GM18861 (cell line): ENCODE results near the gene DNAJB9.

Experiments used
- ATAC-seq: cut with Tn5 transposase; IDR thresholded peaks from one replicate; pipeline ENCODE4 v1.9.1; 2021; ENCODE audit not compliant: unreplicated experiment

DNAJB9 gene

DNA sequence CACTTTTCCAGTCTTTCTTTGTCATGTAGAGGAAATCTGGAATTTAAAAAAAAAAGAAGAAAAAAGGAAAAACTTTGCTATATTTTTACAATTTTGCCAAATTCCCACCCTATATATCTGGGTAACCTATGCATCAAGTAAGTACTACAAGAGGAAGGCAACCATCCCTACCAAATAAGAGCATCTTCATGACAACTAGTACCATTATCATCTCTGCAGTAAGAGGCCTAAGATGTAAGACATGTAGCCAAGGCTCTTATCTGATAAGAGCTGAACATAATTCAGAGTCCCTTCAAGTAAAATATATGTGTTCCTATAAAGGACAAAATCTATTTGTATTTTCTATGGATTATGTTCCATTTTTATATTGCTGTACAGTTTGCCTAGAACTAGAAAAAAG is 3.7 kb upstream of the DNAJB9 start:
- no peak for ATAC-seq

GRCh38 chr7:108568801-108569380 is 783 bp upstream of the DNAJB9 start:
- no peak for ATAC-seq

- peak; percentile 11 for ATAC-seq
Measured at GRCh38 chr7:108570146-108570755, 577 bp downstream of the DNAJB9 start.

DNA sequence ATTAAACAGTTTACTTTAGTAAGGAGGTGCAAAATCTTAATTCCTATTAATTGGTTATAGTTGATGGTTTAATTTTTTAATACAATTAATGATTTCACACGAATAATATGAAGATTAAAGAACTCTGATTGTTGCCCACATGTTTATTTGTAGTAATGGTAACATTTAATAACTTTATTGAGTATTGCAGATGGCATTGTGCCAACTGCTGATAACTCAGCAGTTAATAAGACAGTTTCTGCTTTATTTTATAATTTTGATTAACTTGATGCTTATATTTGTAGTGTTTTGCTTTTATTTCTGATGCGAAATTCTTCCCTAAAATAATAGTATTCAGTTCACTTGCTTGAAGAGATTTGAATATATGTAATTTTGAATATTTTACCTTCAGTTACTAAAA is 2.8 kb downstream of the DNAJB9 start:
- ATAC-seq: no peak

GRCh38 chr7:108575156-108575555 is 5.5 kb downstream of the DNAJB9 start:
- no peak for ATAC-seq

DNA sequence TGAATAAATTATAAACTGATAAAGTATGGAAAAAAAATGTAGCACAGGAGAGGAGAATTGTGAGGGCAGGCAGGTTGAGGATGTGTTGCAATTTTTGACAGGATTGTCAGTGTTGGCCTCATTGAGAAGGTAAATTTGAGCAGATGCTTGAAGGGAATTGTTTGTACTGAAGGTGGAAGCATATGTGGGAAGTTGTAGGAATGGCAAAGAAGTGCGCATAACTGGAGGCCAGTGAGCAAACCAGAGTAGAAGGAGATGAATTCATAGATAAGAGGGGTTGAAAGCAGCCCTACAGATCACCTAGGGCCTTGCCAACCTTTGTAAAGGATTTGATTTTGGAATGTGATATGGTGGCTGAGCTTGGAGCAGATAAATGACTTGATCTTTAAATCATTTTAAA is 6.4 kb downstream of the DNAJB9 start:
- ATAC-seq: no peak

- ATAC-seq: no peak
Measured at GRCh38 chr7:108578937-108579336, 9.3 kb downstream of the DNAJB9 start.

DNA sequence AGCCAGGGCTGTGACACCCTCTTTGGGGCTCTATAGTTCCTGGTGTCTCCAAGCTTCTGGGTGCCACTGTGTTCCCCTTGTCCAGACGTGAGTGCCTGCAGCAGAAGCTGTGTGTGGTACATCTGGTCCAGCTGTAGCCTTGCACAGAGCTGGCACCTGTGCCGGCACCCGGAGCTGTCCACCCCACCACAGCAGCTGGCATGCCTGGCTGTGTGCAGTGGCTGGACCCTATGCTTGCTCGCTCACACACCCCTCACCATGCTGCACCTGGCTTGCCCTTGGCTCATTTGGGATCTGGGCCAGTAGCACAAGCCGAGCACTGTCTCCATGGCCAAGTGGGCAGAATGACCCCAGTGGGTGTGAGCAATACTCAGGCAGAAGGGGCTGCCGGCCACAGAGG is 10.6 kb downstream of the DNAJB9 start:
- ATAC-seq: no peak

DNA sequence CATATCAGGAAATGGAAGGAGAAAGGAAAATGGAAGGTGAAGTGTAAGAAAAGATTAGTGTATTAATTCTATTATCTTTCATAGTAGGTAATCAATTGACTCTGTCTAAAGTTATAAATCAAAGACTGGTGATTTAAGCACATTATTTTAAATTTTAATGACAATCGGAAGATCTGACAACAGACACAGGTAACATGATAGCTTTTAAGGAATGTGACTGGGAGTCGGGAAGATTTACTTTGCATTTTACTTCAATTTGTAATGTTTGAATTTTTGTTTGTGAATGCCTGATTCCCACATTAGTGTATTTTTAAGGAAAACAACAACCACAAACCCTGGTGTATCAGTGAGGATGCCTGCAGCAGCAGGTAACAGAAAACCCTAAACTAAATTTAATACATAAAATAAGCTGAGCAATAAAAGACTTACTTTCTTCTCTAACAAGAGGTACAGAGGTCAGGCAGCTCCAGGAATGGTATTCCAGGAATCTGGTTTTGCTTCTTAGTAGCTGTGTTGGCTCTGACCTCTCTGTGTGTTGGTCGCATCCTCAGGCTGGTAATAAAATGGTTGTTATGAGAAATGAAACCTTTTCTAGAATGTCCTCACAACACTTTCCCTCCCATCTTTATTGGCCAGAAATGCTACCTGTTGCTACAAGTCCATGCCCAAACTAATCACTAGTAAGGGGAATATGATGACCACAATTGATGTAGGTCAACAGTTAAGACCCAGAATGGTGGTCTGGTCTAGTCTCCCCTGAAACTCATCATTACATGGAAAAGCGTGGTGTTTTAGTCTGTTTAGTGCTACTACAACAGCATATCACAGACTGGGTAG is 12.2 kb downstream of the DNAJB9 start:
- no peak for ATAC-seq

DNA sequence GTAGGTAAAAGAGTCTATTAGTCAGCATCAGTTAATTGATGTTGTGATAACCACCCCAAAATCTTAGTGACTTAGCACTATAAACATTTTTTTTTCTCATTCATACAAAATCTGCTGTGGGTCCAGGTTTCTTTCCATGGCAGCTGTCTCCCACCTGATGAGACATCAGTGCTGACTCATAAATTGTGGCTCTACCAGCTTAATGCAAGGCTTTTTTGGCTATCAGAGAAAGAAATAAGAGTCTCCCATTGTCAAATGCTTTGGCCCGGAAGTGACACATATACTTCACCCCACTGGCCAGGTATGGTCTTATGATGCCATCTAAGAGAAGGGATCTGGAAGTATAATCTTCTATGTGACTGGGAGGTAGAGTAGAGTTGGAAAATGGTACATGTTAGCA is 14.5 kb downstream of the DNAJB9 start:
- ATAC-seq: no peak

GRCh38 chr7:108585843-108586242 is 16.2 kb downstream of the DNAJB9 start:
- no peak for ATAC-seq

DNA sequence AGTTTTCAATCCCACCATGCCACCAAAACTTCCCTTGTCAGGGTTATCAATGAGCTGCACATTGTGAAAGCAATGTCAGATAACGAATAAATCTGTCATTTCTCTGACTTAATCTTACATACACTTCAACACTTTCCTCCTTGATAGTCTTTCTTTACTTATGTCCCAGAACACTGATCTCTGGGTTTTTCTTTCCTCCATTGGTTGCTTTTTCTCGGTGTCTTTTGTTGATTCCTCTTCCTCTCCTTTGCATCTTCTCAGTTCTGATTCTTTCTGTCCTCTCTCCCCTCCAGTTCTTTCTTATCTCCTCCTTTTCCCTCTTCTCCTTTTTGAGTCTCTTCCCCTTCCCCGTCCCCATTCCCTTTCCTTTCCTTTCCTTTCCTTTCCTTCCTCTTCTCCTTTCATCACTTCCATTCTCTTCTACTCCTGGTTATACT is 16.6 kb downstream of the DNAJB9 start:
- no peak for ATAC-seq

- no peak for ATAC-seq
Measured at GRCh38 chr7:108589199-108589598, 19.5 kb downstream of the DNAJB9 start.

GRCh38 chr7:108589874-108590273 is 20.2 kb downstream of the DNAJB9 start:
- no peak for ATAC-seq

- ATAC-seq: no peak
Measured at GRCh38 chr7:108590606-108591005, 20.9 kb downstream of the DNAJB9 start.

GRCh38 chr7:108592646-108593201 is 23.1 kb downstream of the DNAJB9 start:
- ATAC-seq: no peak

DNA sequence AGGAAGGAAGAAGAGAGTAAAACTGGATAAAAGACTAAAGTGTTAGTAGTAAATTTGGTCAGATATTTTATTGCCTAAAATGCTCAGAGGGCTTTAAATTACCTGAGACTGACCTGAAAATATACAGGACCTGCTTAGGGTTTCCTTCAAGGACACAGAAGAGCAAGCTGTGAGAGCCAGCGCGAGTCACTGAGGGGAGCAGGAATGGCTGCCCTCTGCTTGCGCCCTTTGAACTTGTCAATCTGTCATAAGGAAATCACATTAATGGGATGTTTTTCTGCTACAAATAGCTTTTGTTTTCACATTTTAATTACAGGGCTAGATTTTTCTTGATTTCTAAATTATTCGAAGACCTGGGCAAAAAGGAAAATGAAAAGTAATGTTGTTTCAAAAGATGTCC is 26.9 kb downstream of the DNAJB9 start:
- no peak for ATAC-seq

GRCh38 chr7:108598153-108598552 is 28.5 kb downstream of the DNAJB9 start:
- ATAC-seq: no peak

- no peak for ATAC-seq
Measured at GRCh38 chr7:108598914-108599580, 29.4 kb downstream of the DNAJB9 start.

DNA sequence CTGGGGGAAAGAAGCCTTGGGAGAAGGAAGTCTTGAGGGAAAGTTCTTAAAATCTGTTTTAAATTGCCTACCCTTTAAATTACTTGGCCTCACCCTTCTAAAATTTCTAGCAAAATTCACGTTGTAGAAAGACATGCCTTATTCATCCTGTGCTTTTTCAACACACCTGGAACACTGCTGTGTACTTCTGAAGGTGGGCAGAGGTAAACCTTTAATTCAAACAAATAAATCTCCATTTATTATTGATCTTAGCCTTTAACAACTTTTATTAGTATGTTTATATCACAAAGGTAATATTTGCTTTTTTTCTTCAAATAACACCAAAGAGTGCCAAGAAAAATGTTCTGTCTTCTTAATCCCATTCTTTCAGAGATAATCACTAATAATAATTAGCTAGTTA is 30.7 kb downstream of the DNAJB9 start:
- no peak for ATAC-seq

DNA sequence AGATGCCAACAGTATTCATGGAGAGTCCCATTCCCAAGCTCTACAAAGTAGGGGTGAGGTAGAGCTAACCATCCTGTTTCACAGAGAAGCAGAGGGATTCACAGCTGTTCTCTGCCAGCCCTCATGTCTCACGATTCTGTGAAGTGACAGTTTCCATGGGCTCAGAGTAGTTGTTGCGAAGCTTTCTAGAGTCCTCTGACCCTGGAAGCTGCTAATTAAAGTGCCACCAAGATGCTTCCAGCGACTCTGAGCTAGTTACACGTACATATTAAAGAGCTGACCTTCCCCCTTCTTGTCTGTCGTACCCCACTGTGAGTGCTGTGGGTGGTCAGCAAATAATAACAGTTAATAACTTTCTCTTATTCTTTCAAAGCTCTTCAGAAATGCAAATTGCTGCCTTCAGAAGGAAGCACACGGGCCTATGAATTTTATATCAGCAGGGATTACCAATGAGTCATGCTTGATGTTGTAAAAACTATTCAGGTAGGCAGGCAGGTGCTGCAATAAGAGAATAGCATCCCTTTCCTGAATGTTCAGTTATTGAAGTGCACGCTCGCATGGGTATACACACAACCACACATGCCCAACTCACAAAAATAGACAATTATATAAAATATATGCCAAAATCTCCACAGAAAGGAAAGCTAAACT is 34.1 kb downstream of the DNAJB9 start:
- no peak for ATAC-seq
